PC-3 (cell line): ENCODE results near the gene C6. TPM values are rescaled to one million over a fixed set of nuclear protein-coding genes. Genes with fewer than 3 reads are reported as not detected.

Experiments used
- ATAC-seq: fragments of 200-7000 bp; cut with Tn5 transposase; 2 replicates; pipeline ENCODE4 v1.9.1; 2020; ENCODE audit warnings: mild to moderate bottlenecking, moderate library complexity
- BruUV-seq: library from RNA; stranded (reverse); fragments of 400-500 nt; replicated peaks from 2 replicates; lab custom pipeline; 2021; lab: Mats Ljungman, UMichigan
- CTCF ChIA-PET: fragments of 300-600 bp; sonication (Branson Sonifier 250); formaldehyde crosslinking; loops from one replicate; lab custom pipeline; 2022; ENCODE audit warnings: antibody characterized with exemption; lab: Charles Lee
- POLR2A ChIA-PET: fragments of 300-600 bp; sonication (Branson Sonifier 250); formaldehyde crosslinking; loops from one replicate; lab custom pipeline; 2022; ENCODE audit warnings: antibody characterized with exemption; ENCODE audit not compliant: unreplicated experiment; lab: Charles Lee
- DNase-seq: peaks from one replicate; pipeline ENCODE4 v3.0.0-alpha.2; 2015
- H2AFZ ChIP-seq: fragments of 300-600 bp; sonication (generic); 2 replicates; pipeline ENCODE4 v1.6.0; 2016; ENCODE audit warnings: antibody characterized with exemption, low read length
- H3F3A ChIP-seq: fragments of 300-600 bp; sonication (generic); one replicate; pipeline ENCODE4 v1.6.0; 2017; ENCODE audit warnings: antibody characterized with exemption, low read length, control low read depth, mild to moderate bottlenecking; ENCODE audit not compliant: unreplicated experiment
- H3K27ac ChIP-seq: fragments of 300-600 bp; sonication (generic); 2 replicates; pipeline ENCODE4 v1.5.1; 2016; ENCODE audit warnings: mild to moderate bottlenecking, low read length
- H3K27me3 ChIP-seq: fragments of 300-600 bp; sonication (generic); 2 replicates; pipeline ENCODE4 v1.6.1; 2016; ENCODE audit warnings: low read length, mixed read lengths
- H3K36me3 ChIP-seq: fragments of 300-600 bp; sonication (generic); 2 replicates; pipeline ENCODE4 v1.6.1; 2016; ENCODE audit warnings: low read depth, mixed run types, low read length, mixed read lengths
- H3K4me1 ChIP-seq: fragments of 300-600 bp; sonication (generic); 2 replicates; pipeline ENCODE4 v1.5.1; 2016; ENCODE audit warnings: low read length; ENCODE audit not compliant: insufficient read depth
- H3K4me2 ChIP-seq: fragments of 300-600 bp; sonication (generic); 2 replicates; pipeline ENCODE4 v1.6.0; 2016; ENCODE audit warnings: low read length
- H3K4me3 ChIP-seq: fragments of 300-600 bp; sonication (generic); 2 replicates; pipeline ENCODE4 v1.5.1; 2016; ENCODE audit warnings: mild to moderate bottlenecking, low read length, mixed read lengths
- H3K79me2 ChIP-seq: fragments of 300-600 bp; sonication (generic); 2 replicates; pipeline ENCODE4 v1.6.1; 2017; ENCODE audit warnings: low read length, mixed read lengths
- H3K9ac ChIP-seq: fragments of 300-600 bp; sonication (generic); 2 replicates; pipeline ENCODE4 v1.6.0; 2016; ENCODE audit warnings: mild to moderate bottlenecking, low read length
- H3K9me2 ChIP-seq: fragments of 300-600 bp; sonication (generic); replicated peaks from 2 replicates; pipeline ENCODE4 v1.6.1; 2016; ENCODE audit warnings: mixed run types, low read length, mixed read lengths
- H3K9me3 ChIP-seq: fragments of 300-600 bp; sonication (generic); 2 replicates; pipeline ENCODE4 v1.6.1; 2016; ENCODE audit warnings: low read length, mixed read lengths
- H4K20me1 ChIP-seq: fragments of 300-600 bp; sonication (generic); 2 replicates; pipeline ENCODE4 v1.6.1; 2016; ENCODE audit warnings: low read length, mixed read lengths
- CTCF ChIP-seq: fragments of 300-600 bp; sonication (generic); conservative IDR thresholded peaks from 2 replicates; pipeline ENCODE4 v1.5.1; 2017; ENCODE audit warnings: antibody characterized with exemption, low read depth, mild to moderate bottlenecking, low read length
- EZH2 ChIP-seq: fragments of 300-600 bp; sonication (generic); IDR thresholded peaks from one replicate; pipeline ENCODE4 v1.6.1; 2017; ENCODE audit warnings: antibody characterized with exemption, mild to moderate bottlenecking, low read length; ENCODE audit not compliant: unreplicated experiment
- EZH2phosphoT487 ChIP-seq: fragments of 300-600 bp; sonication (generic); IDR thresholded peaks from 2 replicates; pipeline ENCODE4 v1.6.1; 2018; ENCODE audit warnings: mild to moderate bottlenecking, antibody characterized with exemption, low read length, borderline replicate concordance
- intact Hi-C: fragments of 100-400 bp; cut with micrococcal nuclease; formaldehyde crosslinking; loops from 2 replicates; pipeline ENCODE4 v1.9.0; 2023
- total RNA-seq: library from RNA; depleted of rRNA; stranded (reverse); fragments of >200 nt; gene quantifications from 2 replicates; pipeline ENCODE4 v1.2.3, GENCODE V29; 2014

The C6 gene
- total RNA-seq, 1 experiment from 2014 or later = not detected

GRCh38 chr5:41219658-41220269, 6.4 kb upstream of the C6 start:
- H3K9ac ChIP-seq = no peak overlapping the region
- H3K9me2 ChIP-seq = no peaks in the 10 kb centered on the region
- no peaks in the 10 kb centered on the region for H3K79me2 ChIP-seq
- intact Hi-C loops = no loop called here
- no peaks in the 10 kb centered on the region for H4K20me1 ChIP-seq
- no peaks in the 10 kb centered on the region for H3K27me3 ChIP-seq
- no peaks in the 10 kb centered on the region for H3K4me1 ChIP-seq
- ChIA-PET CTCF (no interaction called here), POLR2A (no interaction called here)
- no peaks in the 10 kb centered on the region for H3F3A ChIP-seq
- H3K4me3 ChIP-seq = no peak overlapping the region
- no peaks in the 10 kb centered on the region for H3K9me3 ChIP-seq
- BruUV-seq = no TSS peak
- no peak overlapping the region for H2AFZ ChIP-seq
- no peak for ATAC-seq
- no peaks in the 10 kb centered on the region for H3K36me3 ChIP-seq
- H3K4me2 ChIP-seq = no peak overlapping the region
- TF ChIP-seq EZH2phosphoT487 = no peak
- TF ChIP-seq EZH2 = no peak
- TF ChIP-seq CTCF = no peak
- no peak overlapping the region for H3K27ac ChIP-seq
- DNase-seq = no peak

GRCh38 chr5:41218929-41219657, 5.8 kb upstream of the C6 start:
- Histone ChIP-seq H3K4me3 (no peak overlapping the region), H3K79me2 (no peaks in the 10 kb centered on the region), H4K20me1 (no peaks in the 10 kb centered on the region), H3F3A (no peaks in the 10 kb centered on the region), H3K9ac (no peak overlapping the region), H3K36me3 (no peaks in the 10 kb centered on the region), H3K27me3 (no peaks in the 10 kb centered on the region), H3K9me3 (no peaks in the 10 kb centered on the region), H2AFZ (no peak overlapping the region), H3K4me2 (no peak overlapping the region), H3K9me2 (no peaks in the 10 kb centered on the region), H3K4me1 (no peaks in the 10 kb centered on the region), H3K27ac (no peak overlapping the region)
- ChIA-PET POLR2A (no interaction called here), CTCF (no interaction called here)
- intact Hi-C loops = no loop called here
- no peak for DNase-seq
- BruUV-seq = no TSS peak
- TF ChIP-seq EZH2 (no peak), EZH2phosphoT487 (no peak), CTCF (no peak)
- ATAC-seq = no peak

- Histone ChIP-seq H3K9me3 (no peaks in the 10 kb centered on the region), H3F3A (no peaks in the 10 kb centered on the region), H3K27ac (no peak overlapping the region), H3K4me2 (no peak overlapping the region), H3K4me1 (no peaks in the 10 kb centered on the region), H3K27me3 (no peaks in the 10 kb centered on the region), H3K9ac (no peak overlapping the region), H3K36me3 (no peaks in the 10 kb centered on the region), H4K20me1 (no peaks in the 10 kb centered on the region), H3K4me3 (no peak overlapping the region), H2AFZ (no peak overlapping the region), H3K79me2 (no peaks in the 10 kb centered on the region), H3K9me2 (no peaks in the 10 kb centered on the region)
- ChIA-PET POLR2A (no interaction called here), CTCF (no interaction called here)
- ATAC-seq = no peak
- intact Hi-C loops = no loop called here
- BruUV-seq = no TSS peak
- DNase-seq = no peak
- TF ChIP-seq EZH2 = no peak
- TF ChIP-seq CTCF = no peak
- no peak for TF ChIP-seq EZH2phosphoT487
Observed at GRCh38 chr5:41214182-41214581, 850 bp upstream of the C6 start.
